Fibroblast of villous mesenchyme (primary cell): Measurements from ENCODE around the gene MAP2K2. TPM values are rescaled to one million over a fixed set of nuclear protein-coding genes. Genes with fewer than 3 reads are reported as not detected.

Source experiments
- DNase-seq: peaks from one replicate; pipeline ENCODE4 v3.0.0-alpha.2; 2010; ENCODE audit warnings: low read depth
- H3K4me3 ChIP-seq: 2 replicates; pipeline ENCODE4 v1.5.1; 2011; ENCODE audit warnings: low read depth, mild to moderate bottlenecking, low read length
- total RNA-seq: library from RNA; depleted of rRNA; stranded (reverse); fragments of >200 nt; gene quantifications from 2 replicates; pipeline ENCODE4 v1.2.3, GENCODE V29; 2012
- TF ChIP-seq, protein P1 (sequence below): IDR thresholded peaks from 2 replicates; pipeline ENCODE4 v1.5.1; 2012; ENCODE audit warnings: low read depth, mild to moderate bottlenecking, low read length; ENCODE audit not compliant: insufficient read depth

The MAP2K2 gene
- total RNA-seq, 1 donor, result 137 TPM

DNA sequence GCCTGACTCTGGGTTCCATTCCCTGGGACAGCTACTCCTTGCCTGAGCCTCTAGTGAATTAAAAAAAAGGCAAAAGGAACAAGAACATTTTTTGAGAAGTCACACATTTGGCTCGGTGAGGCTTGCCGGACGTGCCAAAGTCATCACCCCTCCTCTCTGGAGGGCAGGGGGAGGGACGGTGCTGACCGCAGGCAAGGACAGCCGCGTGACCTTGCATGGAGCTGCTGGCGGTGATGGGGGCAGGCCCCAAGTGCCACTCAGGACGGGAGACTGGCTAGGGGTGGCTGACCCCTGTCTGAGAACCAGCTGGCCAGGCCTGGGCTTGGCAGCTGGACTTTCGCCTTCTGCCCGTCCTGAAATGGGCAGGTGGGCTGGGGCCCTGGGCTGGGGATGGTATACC, 26.4 kb downstream of the MAP2K2 start:
- DNase-seq, result no peak
- TF ChIP-seq, protein P1, sequence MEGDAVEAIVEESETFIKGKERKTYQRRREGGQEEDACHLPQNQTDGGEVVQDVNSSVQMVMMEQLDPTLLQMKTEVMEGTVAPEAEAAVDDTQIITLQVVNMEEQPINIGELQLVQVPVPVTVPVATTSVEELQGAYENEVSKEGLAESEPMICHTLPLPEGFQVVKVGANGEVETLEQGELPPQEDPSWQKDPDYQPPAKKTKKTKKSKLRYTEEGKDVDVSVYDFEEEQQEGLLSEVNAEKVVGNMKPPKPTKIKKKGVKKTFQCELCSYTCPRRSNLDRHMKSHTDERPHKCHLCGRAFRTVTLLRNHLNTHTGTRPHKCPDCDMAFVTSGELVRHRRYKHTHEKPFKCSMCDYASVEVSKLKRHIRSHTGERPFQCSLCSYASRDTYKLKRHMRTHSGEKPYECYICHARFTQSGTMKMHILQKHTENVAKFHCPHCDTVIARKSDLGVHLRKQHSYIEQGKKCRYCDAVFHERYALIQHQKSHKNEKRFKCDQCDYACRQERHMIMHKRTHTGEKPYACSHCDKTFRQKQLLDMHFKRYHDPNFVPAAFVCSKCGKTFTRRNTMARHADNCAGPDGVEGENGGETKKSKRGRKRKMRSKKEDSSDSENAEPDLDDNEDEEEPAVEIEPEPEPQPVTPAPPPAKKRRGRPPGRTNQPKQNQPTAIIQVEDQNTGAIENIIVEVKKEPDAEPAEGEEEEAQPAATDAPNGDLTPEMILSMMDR, result no peak
- no peak overlapping the region for H3K4me3 ChIP-seq

DNA sequence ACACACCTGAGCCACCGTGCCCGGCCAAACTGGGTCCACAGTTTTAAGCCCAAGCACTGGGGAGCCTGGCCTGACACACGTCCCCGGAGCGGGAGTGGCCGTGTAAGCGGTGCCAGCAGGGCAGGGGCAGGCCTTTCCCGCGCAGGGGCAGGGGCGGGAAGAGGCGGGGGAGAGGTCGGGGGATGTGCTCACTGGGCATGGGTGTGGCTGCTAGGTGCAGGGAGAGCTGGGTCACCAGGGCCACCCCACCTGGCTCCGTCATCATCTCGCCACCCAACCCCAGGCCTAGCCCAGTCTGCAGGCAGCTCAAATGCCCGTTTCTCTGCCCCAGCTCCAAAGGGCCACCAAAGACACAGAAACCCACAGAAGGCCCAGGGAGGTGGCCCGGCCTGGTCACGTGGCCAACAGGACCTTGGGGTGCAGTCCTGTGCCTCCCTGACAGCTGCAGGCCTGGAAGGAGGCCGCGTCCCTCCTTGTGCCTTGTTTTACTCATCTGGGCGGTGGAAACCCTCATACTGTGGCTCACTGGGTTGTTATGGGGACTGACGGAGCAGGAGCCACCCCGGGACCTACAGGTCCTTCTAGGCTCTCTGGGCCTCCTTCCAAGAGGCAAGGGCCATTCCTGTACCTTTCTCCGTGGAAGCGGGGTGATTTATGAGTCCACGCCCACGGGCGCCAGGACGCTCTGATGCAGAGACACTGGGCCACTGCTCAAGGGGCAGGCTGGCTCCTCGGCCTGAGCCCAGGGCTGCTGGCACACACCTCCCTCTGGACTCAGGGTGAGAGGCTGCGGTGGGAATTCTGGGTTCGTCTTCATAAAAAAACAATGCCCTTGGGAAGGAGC, 27.7 kb downstream of the MAP2K2 start:
- no peak overlapping the region for H3K4me3 ChIP-seq
- DNase-seq, result no peak
- TF ChIP-seq, protein P1, result no peak

DNA sequence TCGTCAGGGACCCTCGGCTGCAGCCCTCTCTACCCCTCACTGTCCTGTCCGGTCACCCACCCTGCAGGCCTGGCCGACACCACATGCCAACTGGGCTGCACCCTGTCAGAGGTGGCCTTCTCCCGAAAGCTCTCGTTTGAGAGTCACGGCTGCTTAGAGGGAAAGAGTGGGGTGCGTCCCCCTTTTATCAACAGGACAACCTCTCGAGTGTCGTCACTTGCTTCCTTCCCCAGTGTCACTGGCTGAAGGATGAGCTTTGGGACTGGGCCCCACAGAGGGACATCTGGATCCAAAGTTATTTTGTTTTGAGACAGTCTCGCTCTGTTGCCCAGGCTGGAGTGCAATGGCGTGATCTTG, 28.5 kb downstream of the MAP2K2 start:
- TF ChIP-seq, protein P1, result no peak
- H3K4me3 ChIP-seq, result no peak overlapping the region
- DNase-seq, result no peak

DNA sequence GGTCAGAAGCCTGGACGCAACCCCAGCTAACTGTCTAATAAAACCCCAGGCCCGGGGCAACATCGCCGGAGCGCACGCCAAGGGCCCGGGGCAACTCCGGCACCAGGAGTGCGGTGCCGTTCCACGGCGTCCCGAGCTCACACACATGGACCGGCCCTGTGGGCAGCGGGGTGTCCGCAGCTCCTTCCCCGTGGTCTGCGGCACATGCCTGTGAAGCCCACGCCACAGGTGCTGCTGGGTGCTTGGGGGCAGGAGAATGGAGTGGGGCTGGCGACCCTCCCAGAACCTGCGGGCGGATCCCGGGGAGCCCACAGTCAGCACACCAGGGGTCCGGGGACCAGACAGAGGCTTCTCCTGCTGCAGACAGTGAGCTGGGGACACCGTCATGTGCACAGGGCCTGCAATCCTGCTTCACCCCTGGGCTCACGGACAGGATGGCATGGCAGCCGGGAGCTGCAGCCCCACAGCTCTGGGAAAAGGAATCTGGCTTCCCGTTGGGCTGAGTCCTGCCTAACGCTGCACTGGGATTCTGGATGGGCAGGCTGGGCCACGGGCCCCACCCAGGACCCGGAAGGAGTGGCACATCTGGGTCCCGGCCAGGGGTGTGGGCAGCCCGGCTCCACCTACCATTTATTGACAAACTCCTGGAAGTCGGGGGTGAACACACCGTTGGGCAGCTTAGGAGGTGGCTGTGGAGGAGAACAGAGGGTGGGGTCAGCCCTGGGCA, 29.0 kb downstream of the MAP2K2 start:
- DNase-seq, result no peak
- TF ChIP-seq, protein P1, result no peak
- no peak overlapping the region for H3K4me3 ChIP-seq

DNA sequence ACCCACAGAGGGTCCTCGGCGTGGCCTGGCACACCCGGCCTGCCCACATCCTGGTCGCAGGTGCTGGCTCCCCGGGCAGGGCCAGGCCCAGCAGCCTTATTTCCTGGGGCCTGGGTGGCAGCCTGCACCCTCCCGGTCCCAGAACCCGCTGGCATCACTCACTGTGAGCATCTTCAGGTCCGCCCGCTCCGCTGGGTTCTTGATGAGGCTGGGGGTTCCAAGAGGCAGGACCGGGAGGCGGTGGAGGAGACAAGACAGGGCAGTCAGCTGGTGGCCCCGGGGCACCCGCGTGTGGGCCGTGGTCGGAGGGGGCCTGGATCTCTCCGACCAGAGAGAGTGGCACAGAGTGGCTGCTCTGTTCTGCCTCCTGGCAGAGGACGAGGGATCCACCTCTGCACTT, 29.6 kb downstream of the MAP2K2 start:
- DNase-seq, result no peak
- no peak overlapping the region for H3K4me3 ChIP-seq
- TF ChIP-seq, protein P1, result no peak

DNA sequence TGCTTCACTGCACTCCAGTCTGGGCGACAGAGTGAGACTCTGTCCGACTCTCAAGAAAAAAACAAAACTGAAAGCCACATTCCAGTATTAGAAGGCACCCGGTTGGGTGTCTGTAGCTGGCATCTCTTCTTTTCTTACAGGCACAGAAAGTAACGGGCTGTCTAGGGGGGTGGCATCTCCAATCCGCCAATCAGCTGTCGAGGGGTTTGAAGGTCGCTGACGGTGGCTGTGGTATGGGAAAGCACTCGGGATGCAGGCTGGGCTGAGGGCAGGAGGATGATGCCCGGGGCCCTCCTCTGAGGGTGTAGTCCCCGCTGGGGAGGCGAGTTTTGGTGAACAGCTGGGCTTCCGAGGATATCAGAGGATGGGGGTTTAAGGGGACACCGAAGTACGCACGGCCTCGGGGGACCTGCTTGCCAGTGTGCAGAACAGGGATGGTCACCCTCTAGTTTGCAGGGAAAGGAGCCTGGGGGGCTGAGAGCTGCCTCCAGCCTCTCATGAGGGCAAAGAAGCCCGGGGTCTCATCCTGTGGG, 30.2 kb downstream of the MAP2K2 start:
- no peak for DNase-seq
- H3K4me3 ChIP-seq, result no peak overlapping the region
- TF ChIP-seq, protein P1, result no peak
